H9 (cell line): Measurements from ENCODE around the gene CFAP61. TPM values are rescaled to one million over a fixed set of nuclear protein-coding genes. Genes with fewer than 3 reads are reported as not detected.

Source experiments
- DNase-seq: peaks from one replicate; pipeline ENCODE4 v3.0.0-alpha.2; 2017
- H2AFZ ChIP-seq: one replicate; pipeline ENCODE4 v1.6.1; 2013; ENCODE audit warnings: mild to moderate bottlenecking, low read length, control low read depth, moderate library complexity
- H2AK5ac ChIP-seq: 2 replicates; pipeline ENCODE4 v1.6.1; 2013; ENCODE audit warnings: low read length, control low read depth, mixed read lengths; ENCODE audit not compliant: insufficient read length
- H2BK120ac ChIP-seq: one replicate; pipeline ENCODE4 v1.6.1; 2013; ENCODE audit warnings: low read depth, mild to moderate bottlenecking, low read length, control low read depth, inconsistent platforms; ENCODE audit not compliant: poor library complexity, severe bottlenecking
- H2BK12ac ChIP-seq: 2 replicates; pipeline ENCODE4 v1.6.1; 2013; ENCODE audit warnings: low read length, control low read depth, mixed read lengths, low read depth; ENCODE audit not compliant: insufficient read length
- H2BK15ac ChIP-seq: 2 replicates; pipeline ENCODE4 v1.6.1; 2013; ENCODE audit warnings: low read depth, low read length, control low read depth
- H2BK20ac ChIP-seq: one replicate; pipeline ENCODE4 v1.6.1; 2013; ENCODE audit warnings: low read depth, mild to moderate bottlenecking, low read length, control low read depth, inconsistent platforms; ENCODE audit not compliant: poor library complexity, severe bottlenecking
- H2BK5ac ChIP-seq: 2 replicates; pipeline ENCODE4 v1.6.1; 2013; ENCODE audit warnings: low read length, control low read depth, mixed read lengths; ENCODE audit not compliant: insufficient read length
- H3K14ac ChIP-seq: 2 replicates; pipeline ENCODE4 v1.6.1; 2013; ENCODE audit warnings: low read length, control low read depth; ENCODE audit not compliant: insufficient read depth
- H3K18ac ChIP-seq: 2 replicates; pipeline ENCODE4 v1.6.1; 2013; ENCODE audit warnings: low read depth, mild to moderate bottlenecking, mixed read lengths, low read length, control low read depth; ENCODE audit not compliant: insufficient read length
- H3K23ac ChIP-seq: 2 replicates; pipeline ENCODE4 v1.6.1; 2013; ENCODE audit warnings: low read length, control low read depth, mixed read lengths, low read depth; ENCODE audit not compliant: insufficient read length
- H3K23me2 ChIP-seq: 2 replicates; pipeline ENCODE4 v1.6.1; 2013; ENCODE audit warnings: low read depth, mild to moderate bottlenecking, mixed read lengths, low read length, control low read depth; ENCODE audit not compliant: insufficient read length, poor library complexity, severe bottlenecking
- H3K27ac ChIP-seq: 2 replicates; pipeline ENCODE4 v1.5.1; 2013; ENCODE audit warnings: low read length, control low read depth, mixed read lengths, low read depth; ENCODE audit not compliant: insufficient read length
- H3K27me3 ChIP-seq: 2 replicates; pipeline ENCODE4 v1.6.1; 2013; ENCODE audit warnings: low read length, control low read depth, inconsistent platforms; ENCODE audit not compliant: insufficient read depth
- H3K4ac ChIP-seq: 2 replicates; pipeline ENCODE4 v1.6.1; 2013; ENCODE audit warnings: low read depth, mild to moderate bottlenecking, control low read depth, inconsistent platforms, low read length, moderate library complexity
- H3K4me1 ChIP-seq: 2 replicates; pipeline ENCODE4 v1.6.1; 2013; ENCODE audit warnings: low read length, control low read depth, inconsistent platforms; ENCODE audit not compliant: insufficient read depth
- H3K4me2 ChIP-seq: 2 replicates; pipeline ENCODE4 v1.6.1; 2013; ENCODE audit warnings: low read length, control low read depth, mixed read lengths; ENCODE audit not compliant: insufficient read length, insufficient read depth
- H3K56ac ChIP-seq: 2 replicates; pipeline ENCODE4 v1.6.1; 2013; ENCODE audit warnings: low read depth, mild to moderate bottlenecking, mixed read lengths, low read length, control low read depth; ENCODE audit not compliant: insufficient read length
- H3K79me1 ChIP-seq: 2 replicates; pipeline ENCODE4 v1.6.1; 2013; ENCODE audit warnings: low read depth, mild to moderate bottlenecking, moderate library complexity, low read length, control low read depth, inconsistent platforms; ENCODE audit not compliant: insufficient read depth, poor library complexity, severe bottlenecking
- H3K79me2 ChIP-seq: 2 replicates; pipeline ENCODE4 v1.6.1; 2013; ENCODE audit warnings: low read length, control low read depth, inconsistent platforms; ENCODE audit not compliant: insufficient read depth
- H3K9ac ChIP-seq: 2 replicates; pipeline ENCODE4 v1.6.1; 2013; ENCODE audit warnings: low read length, control low read depth, mixed read lengths; ENCODE audit not compliant: insufficient read length; ENCODE audit errors: extremely low read depth
- H3K9me3 ChIP-seq: one replicate; pipeline ENCODE4 v1.6.1; 2013; ENCODE audit warnings: low read depth, low read length, inconsistent platforms; ENCODE audit not compliant: control insufficient read depth
- H3T11ph ChIP-seq: one replicate; pipeline ENCODE4 v1.6.1; 2013; ENCODE audit warnings: mild to moderate bottlenecking, low read length, control low read depth, inconsistent platforms
- H4K20me1 ChIP-seq: one replicate; pipeline ENCODE4 v1.6.1; 2013; ENCODE audit not compliant: control insufficient read depth, insufficient read length, insufficient read depth
- H4K5ac ChIP-seq: 2 replicates; pipeline ENCODE4 v1.6.1; 2013; ENCODE audit warnings: low read depth, mild to moderate bottlenecking, mixed read lengths, low read length, control low read depth; ENCODE audit not compliant: insufficient read length
- H4K8ac ChIP-seq: replicated peaks from 2 replicates; pipeline ENCODE4 v1.6.1; 2013; ENCODE audit warnings: low read length, control low read depth, mixed read lengths, low read depth; ENCODE audit not compliant: insufficient read length
- H4K91ac ChIP-seq: 2 replicates; pipeline ENCODE4 v1.6.1; 2013; ENCODE audit warnings: low read depth, mild to moderate bottlenecking, moderate library complexity, mixed read lengths, low read length, control low read depth; ENCODE audit not compliant: insufficient read length
- H3K27ac Mint-ChIP-seq, 3 experiments: 2 replicates in 2 of 3; 3 replicates in 1 of 3; pipeline ENCODE4 v1.8.0; 2020 to 2021; ENCODE audit warnings: mixed read lengths in 3 of 3, mild to moderate bottlenecking in 1 of 3, moderate library complexity in 1 of 3
- H3K27me3 Mint-ChIP-seq: 2 replicates; pipeline ENCODE4 v1.8.0; 2021; ENCODE audit warnings: low read depth, mild to moderate bottlenecking, moderate library complexity, mixed read lengths
- H3K36me3 Mint-ChIP-seq, 3 experiments: 2 replicates in 2 of 3; 3 replicates in 1 of 3; pipeline ENCODE4 v1.8.0; 2020 to 2021; ENCODE audit warnings: low read depth in 3 of 3, mixed read lengths in 3 of 3; ENCODE audit not compliant: insufficient read depth in 1 of 3
- H3K4me1 Mint-ChIP-seq, 2 experiments: 2 replicates each; pipeline ENCODE4 v1.8.0; 2020; ENCODE audit warnings: mixed read lengths in 2 of 2
- H3K4me3 Mint-ChIP-seq, 2 experiments: 2 replicates in 1 of 2; 3 replicates in 1 of 2; pipeline ENCODE4 v1.8.0; 2020 to 2021; ENCODE audit warnings: mild to moderate bottlenecking in 2 of 2, mixed read lengths in 2 of 2, moderate library complexity in 1 of 2
- H3K9me3 Mint-ChIP-seq, 2 experiments: 2 replicates in 1 of 2; 3 replicates in 1 of 2; pipeline ENCODE4 v1.8.0; 2020; ENCODE audit warnings: mild to moderate bottlenecking in 2 of 2, mixed read lengths in 2 of 2, moderate library complexity in 1 of 2
- WGBS: extraction: QIAGEN DNeasy Blood & Tissue Kit; methylation state at CpG from one replicate; pipeline ENCODE4 v1.1.7; 2013; ENCODE audit warnings: missing lambda C conversion rate, low lambda C conversion rate, mixed read lengths; ENCODE audit not compliant: insufficient read length; ENCODE audit errors: extremely low coverage; 5-methylcytosine and 5-hydroxymethylcytosine counted together
- total RNA-seq: library from RNA; stranded (reverse); gene quantifications from 2 replicates; pipeline ENCODE4 v1.2.1, GENCODE V29; 2021
- TF ChIP-seq, protein P1 (sequence below): fragments of 200-600 bp; sonication (generic); conservative IDR thresholded peaks from 3 replicates; pipeline ENCODE4 v1.8.0; 2021; ENCODE audit warnings: antibody characterized with exemption, mild to moderate bottlenecking

CFAP61 gene
- total RNA-seq, 1 experiment from 2014 or later: 0.44 TPM

DNA sequence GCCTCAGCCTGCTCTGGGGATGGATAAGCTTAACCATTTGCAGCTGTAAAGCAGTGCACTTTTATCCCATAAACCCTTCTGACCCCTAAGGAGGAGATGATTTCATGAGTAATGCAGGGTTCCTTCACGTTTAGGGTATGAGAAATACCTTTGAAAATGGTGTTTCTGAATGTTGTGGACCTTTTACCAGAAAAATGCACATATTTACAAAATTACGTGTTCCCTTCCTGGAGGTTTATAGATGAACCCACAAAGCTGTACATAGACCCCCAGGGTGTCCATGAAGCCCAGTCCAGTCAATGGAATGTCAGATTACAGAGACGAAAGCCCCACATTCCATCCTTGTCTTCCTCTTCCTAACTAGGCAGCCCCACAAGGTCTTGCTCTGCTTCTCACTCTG lies 237.0 kb downstream of the CFAP61 start:
- Histone ChIP-seq H3K23ac (no peak overlapping the region), H2BK12ac (no peak overlapping the region), H4K91ac (no peak overlapping the region), H3K18ac (no peak overlapping the region), H3K9me3 (no peaks in the 10 kb centered on the region), H3K4me1 (peaks cover 4% of the 10 kb centered on the region; the same call in 1 of the 2 replicates), H2BK20ac (no peak overlapping the region), H4K8ac (no peak overlapping the region), H2AK5ac (no peak overlapping the region), H3K56ac (no peak overlapping the region), H3K23me2 (no peaks in the 10 kb centered on the region), H3K27me3 (no peaks in the 10 kb centered on the region), H2BK120ac (no peak overlapping the region), H3K27ac (no peak overlapping the region), H3K14ac (no peak overlapping the region), H2AFZ (no peak overlapping the region), H3K4ac (no peak overlapping the region), H3T11ph (no peak overlapping the region), H3K79me2 (no peaks in the 10 kb centered on the region), H3K4me2 (no peak overlapping the region), H4K5ac (no peak overlapping the region), H3K9ac (no peak overlapping the region), H2BK5ac (no peak overlapping the region), H3K79me1 (no peaks in the 10 kb centered on the region), H4K20me1 (no peaks in the 10 kb centered on the region), H2BK15ac (no peak overlapping the region)
- H3K9me3 Mint-ChIP-seq: no peaks in the 10 kb centered on the region; a peak in 1 of 5 replicates
- TF ChIP-seq, protein P1, sequence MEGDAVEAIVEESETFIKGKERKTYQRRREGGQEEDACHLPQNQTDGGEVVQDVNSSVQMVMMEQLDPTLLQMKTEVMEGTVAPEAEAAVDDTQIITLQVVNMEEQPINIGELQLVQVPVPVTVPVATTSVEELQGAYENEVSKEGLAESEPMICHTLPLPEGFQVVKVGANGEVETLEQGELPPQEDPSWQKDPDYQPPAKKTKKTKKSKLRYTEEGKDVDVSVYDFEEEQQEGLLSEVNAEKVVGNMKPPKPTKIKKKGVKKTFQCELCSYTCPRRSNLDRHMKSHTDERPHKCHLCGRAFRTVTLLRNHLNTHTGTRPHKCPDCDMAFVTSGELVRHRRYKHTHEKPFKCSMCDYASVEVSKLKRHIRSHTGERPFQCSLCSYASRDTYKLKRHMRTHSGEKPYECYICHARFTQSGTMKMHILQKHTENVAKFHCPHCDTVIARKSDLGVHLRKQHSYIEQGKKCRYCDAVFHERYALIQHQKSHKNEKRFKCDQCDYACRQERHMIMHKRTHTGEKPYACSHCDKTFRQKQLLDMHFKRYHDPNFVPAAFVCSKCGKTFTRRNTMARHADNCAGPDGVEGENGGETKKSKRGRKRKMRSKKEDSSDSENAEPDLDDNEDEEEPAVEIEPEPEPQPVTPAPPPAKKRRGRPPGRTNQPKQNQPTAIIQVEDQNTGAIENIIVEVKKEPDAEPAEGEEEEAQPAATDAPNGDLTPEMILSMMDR: no peak
- DNase-seq: no peak
- H3K27ac Mint-ChIP-seq: no peak overlapping the region; a peak in 1 of 7 replicates
- no peak overlapping the region for H3K4me3 Mint-ChIP-seq
- WGBS: no CpG with 5 or more reads among the region's 3 CpGs
- no peaks in the 10 kb centered on the region for H3K4me1 Mint-ChIP-seq
- peaks cover 2% of the 10 kb centered on the region for H3K27me3 Mint-ChIP-seq
- H3K36me3 Mint-ChIP-seq: no peaks in the 10 kb centered on the region
